AG10803 (cell line): ENCODE results near the gene SEC11A.

Experiments
- DNase-seq: peaks from one replicate; pipeline ENCODE4 v3.0.0; 2010; ENCODE audit warnings: low read depth
- H3K4me3 ChIP-seq: 2 replicates; pipeline ENCODE4 v1.5.1; 2011; ENCODE audit warnings: mild to moderate bottlenecking, low read length, control low read depth
- TF ChIP-seq, protein P1 (sequence below): conservative IDR thresholded peaks from 2 replicates; pipeline ENCODE4 v1.5.1; 2011; ENCODE audit warnings: mild to moderate bottlenecking, low read length, control low read depth, inconsistent platforms

The SEC11A gene

DNA sequence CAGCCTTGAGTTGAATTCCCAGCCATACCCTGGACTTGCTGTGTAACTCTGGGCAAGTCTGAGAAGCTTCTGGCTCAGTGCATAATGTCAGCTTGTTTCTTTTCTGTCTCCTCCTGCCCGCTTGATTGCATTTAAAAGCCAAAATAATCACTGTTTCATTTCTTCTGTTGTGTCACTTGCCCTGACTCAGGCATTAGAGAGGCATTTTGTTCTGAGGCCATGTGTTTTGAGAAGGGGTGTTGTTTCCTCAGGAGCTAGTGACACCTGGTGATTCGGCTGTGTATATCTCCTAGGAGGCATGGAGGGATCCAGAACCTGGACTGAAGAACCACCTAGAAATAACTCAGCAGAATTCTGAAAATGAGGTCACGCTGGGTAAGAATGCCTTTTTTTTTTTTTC, 77.8 kb downstream of the SEC11A start:
- TF ChIP-seq, protein P1, sequence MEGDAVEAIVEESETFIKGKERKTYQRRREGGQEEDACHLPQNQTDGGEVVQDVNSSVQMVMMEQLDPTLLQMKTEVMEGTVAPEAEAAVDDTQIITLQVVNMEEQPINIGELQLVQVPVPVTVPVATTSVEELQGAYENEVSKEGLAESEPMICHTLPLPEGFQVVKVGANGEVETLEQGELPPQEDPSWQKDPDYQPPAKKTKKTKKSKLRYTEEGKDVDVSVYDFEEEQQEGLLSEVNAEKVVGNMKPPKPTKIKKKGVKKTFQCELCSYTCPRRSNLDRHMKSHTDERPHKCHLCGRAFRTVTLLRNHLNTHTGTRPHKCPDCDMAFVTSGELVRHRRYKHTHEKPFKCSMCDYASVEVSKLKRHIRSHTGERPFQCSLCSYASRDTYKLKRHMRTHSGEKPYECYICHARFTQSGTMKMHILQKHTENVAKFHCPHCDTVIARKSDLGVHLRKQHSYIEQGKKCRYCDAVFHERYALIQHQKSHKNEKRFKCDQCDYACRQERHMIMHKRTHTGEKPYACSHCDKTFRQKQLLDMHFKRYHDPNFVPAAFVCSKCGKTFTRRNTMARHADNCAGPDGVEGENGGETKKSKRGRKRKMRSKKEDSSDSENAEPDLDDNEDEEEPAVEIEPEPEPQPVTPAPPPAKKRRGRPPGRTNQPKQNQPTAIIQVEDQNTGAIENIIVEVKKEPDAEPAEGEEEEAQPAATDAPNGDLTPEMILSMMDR, result no peak
- DNase-seq, result peak; percentile 13
- no peak overlapping the region for H3K4me3 ChIP-seq

DNA sequence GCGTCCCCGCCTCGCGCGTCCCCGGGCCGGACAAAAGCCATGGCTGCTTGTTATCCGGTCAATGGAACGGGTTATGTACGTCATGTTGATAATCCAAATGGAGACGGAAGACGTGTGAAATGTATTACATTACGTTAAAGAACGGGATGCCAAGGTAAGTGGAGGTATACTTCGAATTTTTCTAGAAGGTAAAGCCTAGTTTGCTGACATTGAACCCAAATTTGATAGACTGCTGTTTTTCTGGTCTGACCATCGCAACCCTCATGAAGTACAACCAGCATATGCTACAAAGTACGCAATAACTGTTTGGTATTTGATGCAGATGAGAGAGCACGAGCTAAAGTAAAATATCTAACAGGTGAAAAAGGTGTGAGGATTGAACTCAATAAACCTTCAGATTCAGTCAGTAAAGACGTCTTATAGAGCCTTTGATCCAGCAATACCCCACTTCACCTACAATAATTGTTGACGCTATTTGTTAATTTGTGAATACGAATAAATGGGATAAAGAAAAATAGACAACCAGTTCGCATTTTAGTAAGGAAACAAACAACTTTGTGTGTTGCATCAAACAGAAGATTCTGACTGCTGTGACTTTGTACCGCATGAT, 81.6 kb downstream of the SEC11A start:
- TF ChIP-seq, protein P1, result no peak
- H3K4me3 ChIP-seq, result peak overlapping the region; percentile 80
- DNase-seq, result no peak

DNA sequence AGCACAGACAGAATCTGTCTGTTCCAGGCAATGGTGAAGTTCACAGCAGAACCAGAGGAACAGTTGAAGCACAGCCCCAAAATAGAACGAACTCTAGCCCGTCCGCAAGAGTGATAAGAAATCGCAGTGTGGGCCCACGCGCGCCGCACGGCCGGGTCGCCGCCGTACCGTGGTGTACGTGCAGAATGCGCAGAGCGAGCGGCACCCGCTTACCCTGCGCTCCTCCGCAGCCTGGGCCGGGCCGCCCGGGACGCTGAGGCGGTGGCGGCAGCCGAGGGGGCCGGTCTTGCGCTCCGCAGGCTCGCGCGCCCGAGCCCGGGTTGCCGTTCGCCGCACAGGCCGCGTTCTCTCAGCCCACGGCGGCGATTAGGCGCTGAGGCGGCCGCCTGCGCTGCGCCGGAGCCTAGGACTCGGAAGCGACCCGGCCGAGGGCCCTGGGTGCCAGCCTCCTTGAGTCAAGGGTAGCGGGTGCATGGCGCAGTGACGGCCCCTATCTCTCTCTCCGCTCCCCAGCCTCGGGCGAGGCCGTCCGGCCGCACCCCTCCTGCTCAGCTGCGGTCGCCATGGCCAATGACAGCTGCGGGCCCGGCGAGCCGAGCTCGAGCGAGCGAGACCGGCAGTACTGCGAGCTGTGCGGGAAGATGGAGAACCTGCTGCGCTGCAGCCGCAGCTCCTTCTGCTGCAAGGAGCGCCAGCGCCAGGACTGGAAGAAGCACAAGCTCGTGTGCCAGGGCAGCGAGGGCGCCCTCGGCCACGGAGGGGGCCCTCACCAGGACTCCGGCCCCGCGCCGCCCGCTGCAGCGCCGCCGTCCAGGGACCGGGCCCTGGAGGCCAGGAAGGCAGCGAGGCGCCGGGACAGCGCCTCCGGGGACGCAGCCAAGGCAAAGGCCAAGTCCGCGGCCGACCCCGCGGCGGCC, 82.4 kb downstream of the SEC11A start:
- TF ChIP-seq, protein P1, result no peak
- peak overlapping the region; percentile 80 for H3K4me3 ChIP-seq
- DNase-seq, result peak; percentile 73

DNA sequence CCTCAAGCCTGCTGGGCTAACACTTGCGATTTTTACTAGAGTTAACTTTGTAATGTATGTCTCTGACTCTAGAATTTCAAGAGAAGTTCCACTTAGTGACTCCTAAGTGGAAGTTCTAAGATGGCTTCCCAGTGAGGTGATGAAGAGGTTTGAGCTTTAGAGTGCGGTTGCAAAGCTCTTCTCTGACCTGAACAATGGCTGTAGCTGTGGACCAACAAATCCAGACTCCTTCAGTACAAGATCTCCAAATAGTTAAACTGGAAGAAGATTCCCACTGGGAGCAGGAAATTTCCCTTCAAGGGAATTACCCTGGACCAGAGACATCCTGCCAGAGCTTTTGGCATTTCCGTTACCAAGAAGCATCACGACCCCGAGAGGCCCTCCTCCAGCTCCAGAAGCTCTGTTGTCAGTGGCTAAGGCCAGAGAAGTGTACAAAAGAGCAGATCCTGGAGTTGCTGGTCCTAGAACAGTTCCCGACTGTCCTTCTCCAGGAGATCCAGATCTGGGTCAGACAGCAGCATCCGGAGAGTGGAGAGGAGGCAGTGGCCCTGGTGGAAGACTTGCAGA, 84.2 kb downstream of the SEC11A start:
- TF ChIP-seq, protein P1, result no peak
- peak; percentile 20 for DNase-seq
- H3K4me3 ChIP-seq, result peak overlapping the region; percentile 80

DNA sequence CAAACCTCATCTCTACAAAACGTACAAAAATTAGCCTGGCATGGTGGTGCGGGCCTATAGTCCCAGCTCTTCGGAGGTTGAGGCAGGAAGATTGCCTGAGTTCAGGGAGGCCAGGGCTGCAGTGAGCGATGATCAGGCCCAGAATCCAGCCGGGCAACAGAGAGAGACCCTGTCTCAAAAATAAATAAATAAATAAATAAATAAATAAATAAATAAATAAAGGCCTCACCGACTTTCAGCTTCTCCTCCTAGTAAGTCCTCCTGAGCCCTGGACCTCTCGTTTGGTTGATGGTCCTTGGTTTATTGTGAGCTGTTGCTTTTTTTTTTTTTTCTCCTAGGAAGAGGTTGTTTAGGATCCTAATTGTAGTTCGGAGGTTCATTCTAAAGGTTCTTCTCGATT, 86.9 kb downstream of the SEC11A start:
- no peak overlapping the region for H3K4me3 ChIP-seq
- TF ChIP-seq, protein P1, result no peak
- DNase-seq, result no peak

DNA sequence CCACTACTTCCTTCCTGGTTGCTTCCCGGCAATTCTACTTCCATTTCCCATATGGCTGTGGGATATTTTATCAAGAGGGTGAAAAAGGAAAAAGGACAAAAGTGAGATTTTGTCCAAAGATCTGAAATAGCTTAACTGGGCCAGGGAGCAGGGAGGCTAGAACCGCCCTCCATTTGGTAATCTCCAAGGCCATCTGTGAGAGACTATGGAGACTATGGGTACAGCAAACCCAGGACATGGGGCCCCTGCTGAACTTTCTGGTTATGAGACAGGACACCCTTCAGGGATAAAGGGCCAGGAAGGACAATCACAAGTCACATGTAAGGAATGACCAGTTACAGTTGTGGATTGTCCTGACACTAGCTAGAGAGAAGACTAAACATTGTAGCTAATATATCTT, 90.8 kb downstream of the SEC11A start:
- TF ChIP-seq, protein P1, result no peak
- no peak for DNase-seq
- no peak overlapping the region for H3K4me3 ChIP-seq
